ENCODE results near the gene DSCAM.

Gene DSCAM

DNA sequence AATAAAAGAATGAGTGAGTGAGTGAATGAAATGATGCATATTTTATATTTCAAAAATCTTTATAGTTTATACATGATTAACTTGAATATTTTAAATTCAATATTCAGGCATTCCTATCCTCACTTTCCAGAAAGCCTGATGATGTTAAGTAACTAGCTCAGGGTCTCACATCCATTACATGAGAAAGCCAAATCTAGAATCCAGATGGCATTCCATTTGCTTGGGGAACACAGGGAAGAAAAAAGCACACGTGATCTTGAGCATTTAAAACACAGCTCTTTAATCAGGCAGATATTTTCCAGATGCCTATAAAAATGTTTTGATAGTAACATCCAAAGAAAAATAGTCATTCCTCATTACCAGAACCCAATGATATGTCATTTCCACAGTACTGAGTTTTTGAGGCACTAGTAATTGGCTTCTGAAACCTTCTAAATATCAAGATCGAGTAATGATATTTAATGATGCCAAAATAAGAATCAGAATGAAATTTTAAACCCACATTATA is 291.9 kb downstream of the DSCAM start:
- DNase-seq (ENCODE audit: low read depth): no peak
- no peak overlapping the region for H3K4me3 ChIP-seq (replicated peaks; ENCODE audit: low read depth, low read length)
- TF ChIP-seq, protein P1, sequence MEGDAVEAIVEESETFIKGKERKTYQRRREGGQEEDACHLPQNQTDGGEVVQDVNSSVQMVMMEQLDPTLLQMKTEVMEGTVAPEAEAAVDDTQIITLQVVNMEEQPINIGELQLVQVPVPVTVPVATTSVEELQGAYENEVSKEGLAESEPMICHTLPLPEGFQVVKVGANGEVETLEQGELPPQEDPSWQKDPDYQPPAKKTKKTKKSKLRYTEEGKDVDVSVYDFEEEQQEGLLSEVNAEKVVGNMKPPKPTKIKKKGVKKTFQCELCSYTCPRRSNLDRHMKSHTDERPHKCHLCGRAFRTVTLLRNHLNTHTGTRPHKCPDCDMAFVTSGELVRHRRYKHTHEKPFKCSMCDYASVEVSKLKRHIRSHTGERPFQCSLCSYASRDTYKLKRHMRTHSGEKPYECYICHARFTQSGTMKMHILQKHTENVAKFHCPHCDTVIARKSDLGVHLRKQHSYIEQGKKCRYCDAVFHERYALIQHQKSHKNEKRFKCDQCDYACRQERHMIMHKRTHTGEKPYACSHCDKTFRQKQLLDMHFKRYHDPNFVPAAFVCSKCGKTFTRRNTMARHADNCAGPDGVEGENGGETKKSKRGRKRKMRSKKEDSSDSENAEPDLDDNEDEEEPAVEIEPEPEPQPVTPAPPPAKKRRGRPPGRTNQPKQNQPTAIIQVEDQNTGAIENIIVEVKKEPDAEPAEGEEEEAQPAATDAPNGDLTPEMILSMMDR (IDR thresholded peaks at IDR 0.05; ENCODE audit: low read length, missing control alignments): no peak

DNA sequence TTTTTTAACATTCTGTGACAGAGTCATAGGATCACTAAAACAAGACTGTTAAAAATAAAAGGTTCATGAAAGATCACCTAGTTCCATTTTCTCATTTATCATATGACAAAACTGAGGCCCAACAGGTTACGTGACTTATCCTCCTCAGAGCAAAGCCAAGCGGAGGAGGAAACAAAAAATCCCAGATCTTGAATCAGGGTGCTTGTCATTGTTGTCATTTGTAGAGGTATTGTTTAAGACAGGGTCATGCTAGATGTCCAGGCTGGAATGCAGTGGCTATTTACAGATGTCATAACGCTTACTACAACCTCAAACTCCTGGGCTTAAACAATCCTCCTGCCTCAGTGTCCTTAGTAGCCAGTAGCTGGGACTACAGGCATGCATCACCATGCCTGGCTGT is 293.2 kb downstream of the DSCAM start:
- TF ChIP-seq, protein P1 (IDR thresholded peaks at IDR 0.05; ENCODE audit: low read length, missing control alignments): no peak
- H3K4me3 ChIP-seq (replicated peaks; ENCODE audit: low read depth, low read length): no peak overlapping the region
- no peak for DNase-seq (ENCODE audit: low read depth)

DNA sequence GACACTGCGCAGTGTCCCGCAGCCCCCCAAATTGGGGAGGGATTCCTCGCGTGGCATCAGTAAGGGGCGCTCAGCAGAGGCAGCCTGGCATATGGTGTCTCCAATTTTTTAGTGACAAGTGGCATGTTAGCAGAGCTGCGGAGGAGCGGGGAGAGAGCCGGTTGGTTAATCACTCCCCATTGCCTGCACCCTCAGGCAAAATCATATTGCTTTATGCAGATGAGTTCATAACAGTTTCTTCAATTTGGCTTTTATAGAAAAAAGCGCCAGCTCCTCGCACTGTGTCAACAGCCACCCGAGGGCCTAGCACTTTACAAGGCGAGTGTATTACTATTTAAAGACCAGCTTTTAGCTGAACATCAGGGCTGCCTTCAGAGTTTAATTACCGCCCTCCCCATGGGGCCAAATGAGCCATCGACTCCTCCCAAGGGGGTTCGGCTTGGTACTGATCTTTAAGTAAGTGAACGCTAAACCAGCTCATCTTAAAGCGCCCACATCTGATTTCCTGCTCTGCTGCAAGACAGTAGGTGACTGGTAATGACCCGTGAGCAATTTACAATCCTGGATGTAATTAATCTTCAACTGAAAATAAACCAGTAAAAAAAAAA is 298.9 kb downstream of the DSCAM start:
- H3K4me3 ChIP-seq (replicated peaks; ENCODE audit: low read depth, low read length): no peak overlapping the region
- DNase-seq (ENCODE audit: low read depth): no peak
- TF ChIP-seq, protein P1 (IDR thresholded peaks at IDR 0.05; ENCODE audit: low read length, missing control alignments): no peak

DNA sequence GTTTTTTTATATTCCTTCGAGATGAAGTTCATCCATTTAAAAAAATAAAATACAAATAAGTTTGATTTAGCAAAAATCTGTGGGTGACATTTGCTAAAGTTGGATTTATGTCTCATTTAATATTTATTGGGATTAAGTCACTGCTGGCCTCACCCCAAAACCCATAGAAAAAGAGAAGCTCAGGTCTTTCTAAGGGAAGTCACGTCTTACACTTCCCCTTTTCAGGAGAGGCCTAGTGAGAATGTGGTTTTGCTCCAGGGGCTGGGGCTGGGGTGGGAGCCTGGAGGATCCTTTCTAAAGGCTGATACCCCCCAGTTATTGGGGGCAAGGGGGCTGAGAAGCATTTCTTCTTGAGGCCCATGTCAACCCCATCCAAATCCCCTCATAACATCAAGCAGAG is 300.3 kb downstream of the DSCAM start:
- no peak for DNase-seq (ENCODE audit: low read depth)
- no peak overlapping the region for H3K4me3 ChIP-seq (replicated peaks; ENCODE audit: low read depth, low read length)
- TF ChIP-seq, protein P1 (IDR thresholded peaks at IDR 0.05; ENCODE audit: low read length, missing control alignments): no peak

DNA sequence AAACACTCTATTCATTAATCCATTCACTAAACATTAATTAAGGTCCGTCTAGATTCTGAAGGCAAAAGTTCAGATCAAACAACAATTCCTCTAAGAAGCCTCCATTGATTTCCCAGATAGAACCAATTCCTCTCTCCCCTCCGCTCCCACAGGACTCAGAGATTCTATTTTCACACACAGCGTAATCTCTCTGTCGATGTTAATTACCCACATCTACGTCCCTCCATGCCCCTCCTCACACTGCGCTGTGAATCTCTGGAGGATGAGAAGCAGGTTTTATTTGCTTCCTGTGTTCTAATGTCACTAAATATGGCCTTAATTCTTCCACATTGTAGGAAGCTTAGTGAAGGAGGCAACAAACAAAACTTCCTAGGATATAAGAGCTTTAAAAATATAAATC is 306.7 kb downstream of the DSCAM start:
- TF ChIP-seq, protein P1 (IDR thresholded peaks at IDR 0.05; ENCODE audit: low read length, missing control alignments): no peak
- no peak overlapping the region for H3K4me3 ChIP-seq (replicated peaks; ENCODE audit: low read depth, low read length)
- no peak for DNase-seq (ENCODE audit: low read depth)

DNA sequence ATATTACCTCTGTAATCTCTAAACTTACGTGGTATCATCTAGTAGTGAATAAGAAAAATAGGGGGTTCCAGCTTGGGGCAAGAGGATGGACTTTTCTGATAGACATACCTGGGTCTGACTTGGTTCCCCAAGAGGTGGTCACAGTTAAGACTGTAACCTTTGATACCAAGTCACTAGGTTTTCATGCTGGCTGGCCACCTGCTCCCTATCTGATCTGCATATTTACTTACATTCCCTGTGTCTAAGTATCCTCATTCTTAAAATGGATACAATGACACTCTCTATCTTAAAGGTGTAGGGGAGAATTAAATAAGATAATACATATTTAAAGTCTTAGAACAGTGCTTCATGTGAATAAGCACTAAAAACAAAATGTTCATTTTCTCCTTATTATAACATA is 312.1 kb downstream of the DSCAM start:
- TF ChIP-seq, protein P1 (IDR thresholded peaks at IDR 0.05; ENCODE audit: low read length, missing control alignments): no peak
- DNase-seq (ENCODE audit: low read depth): no peak

More for the DNA sequence above, 312.1 kb downstream of the DSCAM start:
- H3K4me3 ChIP-seq (replicated peaks; ENCODE audit: low read depth, low read length): no peak overlapping the region
